Measurements from ENCODE around the gene NXPE1.

NXPE1 gene

GRCh38 chr11:114562166-114562916, 2.7 kb upstream of the NXPE1 start:
- no peak for DNase-seq

GRCh38 chr11:114556135-114556534, 3.5 kb downstream of the NXPE1 start:
- DNase-seq, result no peak

GRCh38 chr11:114553642-114554041, 6.0 kb downstream of the NXPE1 start:
- DNase-seq, result no peak

DNA sequence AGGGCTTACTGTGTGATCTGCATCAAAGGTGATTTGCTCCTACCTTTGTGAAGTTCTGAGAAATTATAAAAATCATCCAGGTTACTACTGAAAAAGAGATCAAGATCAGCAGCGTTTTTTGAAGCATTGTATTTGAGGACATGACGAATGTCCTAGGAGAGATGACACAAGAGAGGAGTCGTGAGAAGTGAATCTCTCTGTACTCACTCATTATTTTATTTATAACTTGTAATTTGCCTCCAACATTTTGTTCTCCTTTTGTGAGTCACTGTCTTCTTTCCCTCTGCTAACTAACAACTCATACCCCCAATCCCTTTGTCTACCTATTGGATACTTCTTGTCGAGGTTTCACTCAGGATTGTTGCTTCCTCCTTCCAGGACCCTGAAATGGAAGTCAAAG, 8.6 kb downstream of the NXPE1 start:
- no peak for DNase-seq

GRCh38 chr11:114525682-114526081, 34.0 kb downstream of the NXPE1 start:
- no peak for DNase-seq

DNA sequence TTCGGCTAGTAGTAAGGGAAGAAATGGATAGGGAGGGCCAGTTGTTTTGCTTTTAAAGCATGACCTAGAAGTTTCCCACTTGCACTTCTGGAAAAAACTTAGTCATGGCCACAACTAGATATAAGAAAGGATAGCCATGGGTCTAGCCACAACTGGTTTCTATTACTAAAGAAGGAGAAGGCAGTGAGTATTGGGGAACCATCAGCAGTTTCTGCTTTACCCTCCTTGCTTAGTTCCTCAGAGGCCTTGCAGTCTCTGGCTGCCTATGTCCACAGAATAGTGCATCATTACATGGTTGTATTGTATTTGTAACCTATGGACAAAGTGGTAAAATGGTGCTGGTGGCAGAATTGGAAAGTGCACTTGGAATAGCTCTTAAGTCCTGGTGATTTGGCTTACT, 35.6 kb downstream of the NXPE1 start:
- DNase-seq, result no peak

- no peak for DNase-seq
Measured at GRCh38 chr11:114522818-114523217, 36.9 kb downstream of the NXPE1 start.

DNA sequence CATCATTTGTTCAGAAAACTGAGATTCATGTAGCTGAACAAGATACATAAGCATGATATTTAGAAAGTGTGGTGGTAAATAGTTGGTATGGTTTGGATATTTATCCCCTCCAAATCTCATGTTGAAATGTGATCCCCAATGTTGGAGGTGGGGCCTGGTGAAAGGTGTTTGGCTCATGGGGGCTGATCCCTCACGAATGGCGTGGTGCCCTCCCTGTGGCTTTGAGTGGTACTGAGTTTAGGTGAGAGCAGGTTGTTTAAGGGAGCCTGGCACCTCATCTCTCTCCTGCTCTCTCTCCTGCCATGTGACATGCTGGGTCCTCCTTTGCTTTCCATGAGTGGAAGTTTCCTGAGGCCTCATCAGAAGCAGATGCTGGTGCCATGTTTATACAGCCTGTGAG, 48.1 kb downstream of the NXPE1 start:
- DNase-seq, result no peak

- DNase-seq, result no peak
Measured at GRCh38 chr11:114511079-114511478, 48.6 kb downstream of the NXPE1 start.

GRCh38 chr11:114501901-114502300, 57.8 kb downstream of the NXPE1 start:
- peak; percentile 23 for DNase-seq

GRCh38 chr11:114499756-114500155, 59.9 kb downstream of the NXPE1 start:
- peak; percentile 22 for DNase-seq

GRCh38 chr11:114496915-114497314, 62.8 kb downstream of the NXPE1 start:
- DNase-seq, result no peak

DNA sequence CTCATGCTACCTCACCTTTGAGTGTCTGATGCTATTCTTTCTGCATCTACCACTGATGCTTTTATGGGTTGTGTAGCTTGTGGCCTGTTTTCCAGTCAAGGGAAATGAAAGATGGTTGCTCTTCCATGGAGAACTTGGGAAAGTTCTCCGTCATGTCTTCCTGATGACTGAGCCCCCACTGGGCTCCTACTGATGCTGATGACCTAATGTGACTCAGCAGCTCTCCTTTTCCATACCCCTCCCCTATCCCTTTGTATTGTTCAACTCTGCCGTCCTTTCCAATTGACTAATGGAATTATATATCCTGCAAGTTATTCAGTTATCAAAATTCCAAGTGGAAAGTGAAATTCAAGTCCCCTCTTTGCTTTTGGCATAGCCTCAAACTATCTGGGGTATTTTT, 75.8 kb downstream of the NXPE1 start:
- DNase-seq, result no peak

DNA sequence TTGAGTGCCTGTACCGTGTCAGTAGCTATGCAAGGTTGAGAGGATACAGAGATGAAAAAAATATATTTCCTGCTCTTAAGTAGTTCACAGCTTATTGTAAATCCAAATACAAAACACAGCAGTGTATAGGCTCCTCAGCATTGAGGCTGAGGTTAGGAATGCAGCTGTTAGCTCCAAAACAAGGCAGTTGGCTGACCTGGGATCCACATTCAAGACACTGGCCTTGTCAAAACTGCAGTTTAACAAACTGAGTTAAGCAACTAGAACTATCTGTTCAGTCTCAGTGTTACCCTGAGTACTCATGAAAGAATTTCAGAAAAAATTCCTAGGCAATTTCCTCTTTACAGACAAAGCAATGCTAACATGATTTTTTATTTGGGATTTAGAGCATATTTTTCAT, 77.6 kb downstream of the NXPE1 start:
- no peak for DNase-seq

DNA sequence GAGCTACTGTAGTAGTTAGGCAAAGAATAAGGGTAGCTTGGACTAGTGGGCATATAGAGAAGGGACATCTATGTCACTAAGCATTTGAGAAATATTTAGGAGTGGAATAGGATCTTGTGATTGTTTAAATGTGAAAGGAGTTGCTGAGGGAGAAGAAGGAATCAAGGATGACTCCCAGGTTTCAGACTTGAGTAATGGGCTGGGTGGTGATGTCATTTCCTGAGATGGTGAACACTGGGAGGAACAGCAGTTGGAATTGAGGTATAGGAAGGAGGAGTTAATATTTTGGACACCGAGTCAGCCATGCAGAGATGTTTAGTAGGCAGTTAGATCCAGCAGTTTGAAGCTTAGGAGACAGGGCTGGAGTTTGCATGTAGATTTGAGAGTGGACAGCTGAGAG, 80.3 kb downstream of the NXPE1 start:
- DNase-seq, result no peak

GRCh38 chr11:114478768-114479167, 80.9 kb downstream of the NXPE1 start:
- DNase-seq, result peak; percentile 35

- no peak for DNase-seq
Measured at GRCh38 chr11:114478001-114478410, 81.7 kb downstream of the NXPE1 start.

DNA sequence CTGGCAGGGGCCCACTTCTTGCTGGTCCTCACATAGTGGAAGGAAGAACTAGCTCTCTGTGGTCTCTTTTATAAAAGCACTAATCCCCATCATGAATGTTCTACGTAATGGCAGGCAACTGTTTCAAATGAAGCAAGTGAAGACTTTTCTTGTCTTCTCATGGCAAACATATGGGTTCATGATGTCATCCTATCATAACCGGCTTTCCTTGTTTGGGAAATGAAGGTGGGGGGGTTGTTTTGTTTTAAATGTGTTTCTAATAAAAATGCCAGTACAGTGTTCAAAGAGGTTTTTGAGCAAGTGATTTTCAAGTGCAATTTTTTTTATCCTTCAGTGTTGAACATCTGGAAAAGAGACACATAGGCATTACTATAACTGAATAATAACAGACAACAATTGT, 87.0 kb downstream of the NXPE1 start:
- DNase-seq, result no peak

Measured in fibroblast of skin of scalp (primary cell).